ENCODE data around the gene PKD1L1.
"Not testable (repeated sequence)": the region's sequence is repeated elsewhere in the genome, so short reads cannot be mapped to it uniquely, and the experiment has no call there.

The PKD1L1 gene

GRCh38 chr7:47948141-47948790 lies at the start of gene PKD1L1:
PKD1L1 (minus strand) TSS chr7:47948466; CDS start chr7:47948440, 26 bp downstream.
- DNase-seq (ENCODE audit: low read depth in 2 of 3, low spot score in 1 of 3) = no peak

GRCh38 chr7:47992446-47992845 lies 44.2 kb upstream of the PKD1L1 start:
- DNase-seq (ENCODE audit: low read depth in 2 of 3, low spot score in 1 of 3) = no peak

GRCh38 chr7:47991741-47992311 lies 43.6 kb upstream of the PKD1L1 start:
- DNase-seq (ENCODE audit: low read depth in 2 of 3, low spot score in 1 of 3) = peak; percentile 72 to 83 (median 77)

GRCh38 chr7:47991270-47991669 lies 43.0 kb upstream of the PKD1L1 start:
- DNase-seq (ENCODE audit: low read depth in 2 of 3, low spot score in 1 of 3) = no peak

- DNase-seq (ENCODE audit: low read depth in 2 of 3, low spot score in 1 of 3) = no peak
These were observed 42.3 kb upstream of the PKD1L1 start for GRCh38 chr7:47990592-47990991.

GRCh38 chr7:47989607-47990400 lies 41.5 kb upstream of the PKD1L1 start:
- not testable (repeated sequence) for DNase-seq (ENCODE audit: low read depth in 2 of 3, low spot score in 1 of 3)

GRCh38 chr7:47988496-47989386 lies 40.5 kb upstream of the PKD1L1 start:
- DNase-seq (ENCODE audit: low read depth in 2 of 3, low spot score in 1 of 3) = no peak

GRCh38 chr7:47982610-47983009 lies 34.3 kb upstream of the PKD1L1 start:
- DNase-seq (ENCODE audit: low read depth in 2 of 3, low spot score in 1 of 3) = no peak

- DNase-seq (ENCODE audit: low read depth in 2 of 3, low spot score in 1 of 3) = not testable (repeated sequence)
These were observed 32.4 kb upstream of the PKD1L1 start for GRCh38 chr7:47980648-47981047.

- no peak for DNase-seq (ENCODE audit: low read depth in 2 of 3, low spot score in 1 of 3)
These were observed 31.5 kb upstream of the PKD1L1 start for GRCh38 chr7:47979832-47980181.

- peak; percentile 91 to 92 (median 91) for DNase-seq (ENCODE audit: low read depth in 2 of 3, low spot score in 1 of 3)
These were observed 31.0 kb upstream of the PKD1L1 start, which contains the start of gene HUS1 for GRCh38 chr7:47979145-47979831. HUS1 (minus strand) TSS chr7:47979615; CDS start chr7:47979519, 96 bp downstream.

- no peak for DNase-seq (ENCODE audit: low read depth in 2 of 3, low spot score in 1 of 3)
These were observed 30.5 kb upstream of the PKD1L1 start for GRCh38 chr7:47978790-47979144.

- DNase-seq (ENCODE audit: low read depth in 2 of 3, low spot score in 1 of 3) = no peak
These were observed 25.5 kb upstream of the PKD1L1 start for GRCh38 chr7:47973739-47974138.

- DNase-seq (ENCODE audit: low read depth in 2 of 3, low spot score in 1 of 3) = no peak
These were observed 22.5 kb upstream of the PKD1L1 start for GRCh38 chr7:47970761-47971160.

- DNase-seq (ENCODE audit: low read depth in 2 of 3, low spot score in 1 of 3) = peak; percentile 26 to 59 (median 33)
These were observed 20.8 kb upstream of the PKD1L1 start for GRCh38 chr7:47968847-47969774.

GRCh38 chr7:47967708-47968107 lies 19.4 kb upstream of the PKD1L1 start:
- no peak for DNase-seq (ENCODE audit: low read depth in 2 of 3, low spot score in 1 of 3)

GRCh38 chr7:47967123-47967522 lies 18.9 kb upstream of the PKD1L1 start:
- no peak for DNase-seq (ENCODE audit: low read depth in 2 of 3, low spot score in 1 of 3)

- DNase-seq (ENCODE audit: low read depth in 2 of 3, low spot score in 1 of 3) = no peak
These were observed 17.2 kb upstream of the PKD1L1 start for GRCh38 chr7:47965456-47965855.

GRCh38 chr7:47962262-47962661 lies 14.0 kb upstream of the PKD1L1 start:
- no peak for DNase-seq (ENCODE audit: low read depth in 2 of 3, low spot score in 1 of 3)

GRCh38 chr7:47957156-47957555 lies 8.9 kb upstream of the PKD1L1 start:
- DNase-seq (ENCODE audit: low read depth in 2 of 3, low spot score in 1 of 3) = no peak

Measured in stimulated activated CD4-positive, alpha-beta T cell treated with anti-CD3 and anti-CD28 coated beads, Interleukin-12 subunit alpha, Interleukin-12 subunit beta, amount 100 ng/mL, for 48 hours (primary cell).